GM23248 (cell line): Measurements from ENCODE around the gene IVD. TPM values are rescaled to one million over a fixed set of nuclear protein-coding genes. Genes with fewer than 3 reads are reported as not detected.

Experiments used
- DNase-seq: peaks from one replicate; pipeline ENCODE4 v3.0.0-alpha.2; 2015
- H2AFZ ChIP-seq: fragments of 200-600 bp; sonication (generic); 2 replicates; pipeline ENCODE4 v1.6.1; 2016; ENCODE audit warnings: antibody characterized with exemption
- H3F3A ChIP-seq: fragments of 200-600 bp; sonication (generic); 2 replicates; pipeline ENCODE4 v1.6.1; 2016; ENCODE audit warnings: mild to moderate bottlenecking, antibody characterized with exemption, mixed run types; ENCODE audit not compliant: insufficient read depth
- H3K27ac ChIP-seq: fragments of 200-600 bp; sonication (generic); 2 replicates; pipeline ENCODE4 v1.5.1; 2016; ENCODE audit warnings: mild to moderate bottlenecking
- H3K27me3 ChIP-seq: fragments of 200-600 bp; sonication (generic); replicated peaks from 2 replicates; pipeline ENCODE4 v1.6.1; 2016; ENCODE audit warnings: mild to moderate bottlenecking; ENCODE audit not compliant: insufficient read depth
- H3K36me3 ChIP-seq: fragments of 200-600 bp; sonication (generic); 2 replicates; pipeline ENCODE4 v1.6.1; 2016; ENCODE audit warnings: low read depth, mild to moderate bottlenecking
- H3K4me1 ChIP-seq: fragments of 200-600 bp; sonication (generic); 2 replicates; pipeline ENCODE4 v1.6.1; 2016; ENCODE audit warnings: mild to moderate bottlenecking; ENCODE audit not compliant: insufficient read depth
- H3K4me2 ChIP-seq: fragments of 200-600 bp; sonication (generic); one replicate; pipeline ENCODE4 v1.6.1; 2016; ENCODE audit warnings: mild to moderate bottlenecking; ENCODE audit not compliant: unreplicated experiment
- H3K4me3 ChIP-seq: fragments of 200-600 bp; sonication (generic); 2 replicates; pipeline ENCODE4 v1.5.1; 2016; ENCODE audit warnings: mild to moderate bottlenecking
- H3K79me2 ChIP-seq: fragments of 200-600 bp; sonication (generic); 2 replicates; pipeline ENCODE4 v1.6.1; 2016; ENCODE audit warnings: mild to moderate bottlenecking; ENCODE audit not compliant: insufficient read depth
- H3K9ac ChIP-seq: fragments of 200-600 bp; sonication (generic); 2 replicates; pipeline ENCODE4 v1.6.1; 2016; ENCODE audit warnings: mild to moderate bottlenecking
- H3K9me2 ChIP-seq: fragments of 200-600 bp; sonication (generic); 2 replicates; pipeline ENCODE4 v1.6.1; 2016; ENCODE audit warnings: mixed run types, mild to moderate bottlenecking, moderate library complexity; ENCODE audit not compliant: insufficient read depth
- H3K9me3 ChIP-seq: fragments of 200-600 bp; sonication (generic); one replicate; pipeline ENCODE4 v1.6.1; 2017; ENCODE audit warnings: low read depth
- H4K20me1 ChIP-seq: fragments of 200-600 bp; sonication (generic); 2 replicates; pipeline ENCODE4 v1.6.0; 2016; ENCODE audit not compliant: insufficient read depth
- EZH2 ChIP-seq: fragments of 200-600 bp; sonication (generic); IDR thresholded peaks from 2 replicates; pipeline ENCODE4 v1.6.1; 2018; ENCODE audit warnings: antibody characterized with exemption, mild to moderate bottlenecking; ENCODE audit not compliant: insufficient read depth, poor library complexity, severe bottlenecking
- EZH2phosphoT487 ChIP-seq: fragments of 200-600 bp; sonication (generic); IDR thresholded peaks from 2 replicates; pipeline ENCODE4 v1.6.1; 2018; ENCODE audit warnings: antibody characterized with exemption, moderate library complexity, mild to moderate bottlenecking, low read depth; ENCODE audit not compliant: insufficient read depth
- WGBS, 2 experiments: methylation state at CpG; one replicate each; pipeline ENCODE4 v1.1.6; 2015 to 2017; ENCODE audit warnings: low lambda C conversion rate in 2 of 2, low coverage in 1 of 2; ENCODE audit errors: missing lambda C conversion rate in 2 of 2; 5-methylcytosine and 5-hydroxymethylcytosine counted together
- in situ Hi-C: fragments of 300-500 bp; cut with MboI; formaldehyde crosslinking; loops from 2 replicates; pipeline ENCODE4 v1.15.0; 2020
- polyA plus RNA-seq: library from polyadenylated mRNA; unstranded; fragments of >200 nt; fragmentation: Nextera tagmentation; extraction: Ambion mirVana; gene quantifications from 2 replicates; pipeline ENCODE4 v1.2.1, GENCODE V29; 2016
- total RNA-seq: library from RNA; depleted of rRNA; stranded (reverse); fragments of >200 nt; shearing (Covaris generic); gene quantifications from 2 replicates; pipeline ENCODE4 v1.2.3, GENCODE V29; 2014

The IVD gene
- total and polyA plus RNA-seq, 2 experiments from 2014 or later = 28.2 to 50.1 TPM

GRCh38 chr15:40425681-40426080, 20.1 kb downstream of the IVD start:
- Histone ChIP-seq H3K36me3 (no peaks in the 10 kb centered on the region), H3K4me2 (no peak overlapping the region), H3K27ac (no peak overlapping the region), H3K4me3 (no peak overlapping the region), H3K9ac (no peak overlapping the region), H3K9me2 (no peaks in the 10 kb centered on the region), H4K20me1 (no peaks in the 10 kb centered on the region), H3K27me3 (no peaks in the 10 kb centered on the region), H2AFZ (no peak overlapping the region), H3K4me1 (peaks cover 10% of the 10 kb centered on the region), H3K79me2 (no peaks in the 10 kb centered on the region), H3F3A (peaks cover 16% of the 10 kb centered on the region), H3K9me3 (no peaks in the 10 kb centered on the region)
- WGBS, 2 experiments = 91 to 92% methylated on average over 5 of the region's 5 CpGs
- in situ Hi-C loops = no loop called here
- no peak for DNase-seq
- TF ChIP-seq EZH2 = no peak
- no peak for TF ChIP-seq EZH2phosphoT487

GRCh38 chr15:40427188-40427587, 21.6 kb downstream of the IVD start:
- Histone ChIP-seq H3F3A (peaks cover 15% of the 10 kb centered on the region), H3K4me1 (peaks cover 10% of the 10 kb centered on the region), H2AFZ (no peak overlapping the region), H3K79me2 (no peaks in the 10 kb centered on the region), H3K4me2 (no peak overlapping the region), H3K4me3 (no peak overlapping the region), H3K27me3 (no peaks in the 10 kb centered on the region), H3K9ac (no peak overlapping the region), H4K20me1 (no peaks in the 10 kb centered on the region), H3K9me2 (no peaks in the 10 kb centered on the region), H3K9me3 (no peaks in the 10 kb centered on the region), H3K36me3 (no peaks in the 10 kb centered on the region), H3K27ac (no peak overlapping the region)
- 86 to 89% methylated on average over 9 of the region's 9 CpGs for WGBS, 2 experiments
- TF ChIP-seq EZH2 (no peak), EZH2phosphoT487 (no peak)
- DNase-seq = no peak
- in situ Hi-C loops = no loop called here

- Histone ChIP-seq H2AFZ (no peak overlapping the region), H3K4me1 (peaks cover 10% of the 10 kb centered on the region), H3K27me3 (no peaks in the 10 kb centered on the region), H3K79me2 (no peaks in the 10 kb centered on the region), H3K4me3 (no peak overlapping the region), H3K9me2 (no peaks in the 10 kb centered on the region), H4K20me1 (no peaks in the 10 kb centered on the region), H3K36me3 (no peaks in the 10 kb centered on the region), H3K9me3 (no peaks in the 10 kb centered on the region), H3K27ac (no peak overlapping the region), H3K4me2 (no peak overlapping the region), H3F3A (peaks cover 15% of the 10 kb centered on the region), H3K9ac (no peak overlapping the region)
- 69 to 74% methylated on average over 4 of the region's 4 CpGs for WGBS, 2 experiments
- in situ Hi-C loops = no loop called here
- no peak for DNase-seq
- TF ChIP-seq EZH2 = no peak
- TF ChIP-seq EZH2phosphoT487 = no peak
Observed at GRCh38 chr15:40428185-40428584, 22.6 kb downstream of the IVD start.

- no peak for DNase-seq
- H3K9me2 ChIP-seq = no peaks in the 10 kb centered on the region
- TF ChIP-seq EZH2 (no peak), EZH2phosphoT487 (no peak)
- no peak overlapping the region for H3K9ac ChIP-seq
- in situ Hi-C loops = no loop called here
- H3K27me3 ChIP-seq = no peaks in the 10 kb centered on the region
- no peak overlapping the region for H2AFZ ChIP-seq
- H3K36me3 ChIP-seq = no peaks in the 10 kb centered on the region
- no peak overlapping the region for H3K4me3 ChIP-seq
- WGBS, 2 experiments = 71 to 82% methylated on average over 9 to 10 of the region's 10 CpGs
- peaks cover 15% of the 10 kb centered on the region for H3F3A ChIP-seq
- peaks cover 10% of the 10 kb centered on the region for H3K4me1 ChIP-seq
- H3K4me2 ChIP-seq = no peak overlapping the region
- H3K27ac ChIP-seq = no peak overlapping the region
- H3K9me3 ChIP-seq = no peaks in the 10 kb centered on the region
- H3K79me2 ChIP-seq = no peaks in the 10 kb centered on the region
- H4K20me1 ChIP-seq = no peaks in the 10 kb centered on the region
Observed at GRCh38 chr15:40429068-40429710, 23.6 kb downstream of the IVD start.
